Activated T-cell treated with anti-CD3 and anti-CD28 coated beads, Interleukin-2, amount 50 U/mL, for 48 hours (primary cell): ENCODE results near the gene FGF3.

Source experiments
- DNase-seq, 2 experiments: peaks; one replicate each; pipeline ENCODE4 v3.0.0-alpha.2; 2020

FGF3 gene

GRCh38 chr11:69803022-69803421 lies 16.2 kb downstream of the FGF3 start:
- no peak for DNase-seq

GRCh38 chr11:69802590-69802989 lies 16.6 kb downstream of the FGF3 start:
- DNase-seq, result no peak

- DNase-seq, result peak; percentile 57 to 60
Measured at GRCh38 chr11:69801513-69802335, 17.5 kb downstream of the FGF3 start.

- DNase-seq, result no peak
Measured at GRCh38 chr11:69800278-69800677, 18.9 kb downstream of the FGF3 start.

- no peak for DNase-seq
Measured at GRCh38 chr11:69799582-69799981, 19.6 kb downstream of the FGF3 start.

GRCh38 chr11:69799097-69799496 lies 20.1 kb downstream of the FGF3 start:
- DNase-seq, result no peak

- no peak for DNase-seq
Measured at GRCh38 chr11:69797737-69798528, 21.3 kb downstream of the FGF3 start.

- no peak for DNase-seq
Measured at GRCh38 chr11:69797156-69797555, 22.1 kb downstream of the FGF3 start.

- DNase-seq, result no peak
Measured at GRCh38 chr11:69796063-69796462, 23.2 kb downstream of the FGF3 start.

- no peak for DNase-seq
Measured at GRCh38 chr11:69791276-69792180, 27.7 kb downstream of the FGF3 start.

- no peak for DNase-seq
Measured at GRCh38 chr11:69788956-69789355, 30.3 kb downstream of the FGF3 start.

- DNase-seq, result no peak
Measured at GRCh38 chr11:69787906-69788305, 31.3 kb downstream of the FGF3 start.

GRCh38 chr11:69787457-69787856 lies 31.8 kb downstream of the FGF3 start:
- no peak for DNase-seq

- no peak for DNase-seq
Measured at GRCh38 chr11:69781241-69781640, 38.0 kb downstream of the FGF3 start.

- DNase-seq, result no peak
Measured at GRCh38 chr11:69778373-69778772, 40.8 kb downstream of the FGF3 start.

- no peak for DNase-seq
Measured at GRCh38 chr11:69775163-69775755, 44.0 kb downstream of the FGF3 start, which contains the start of gene FGF4. Gene FGF4, minus strand, starts transcription at chr11:69775341. Its CDS starts 257 bp downstream, at chr11:69775084.

GRCh38 chr11:69774354-69775162 lies 44.7 kb downstream of the FGF3 start:
- no peak for DNase-seq

GRCh38 chr11:69773626-69774353 lies 45.4 kb downstream of the FGF3 start:
- DNase-seq, result no peak

- no peak for DNase-seq
Measured at GRCh38 chr11:69771466-69771865, 47.8 kb downstream of the FGF3 start.

GRCh38 chr11:69770540-69770939 lies 48.7 kb downstream of the FGF3 start:
- DNase-seq, result no peak

- DNase-seq, result no peak
Measured at GRCh38 chr11:69765498-69765995, 53.7 kb downstream of the FGF3 start.
